Hepatocyte (in vitro differentiated cells): ENCODE results near the gene CXCR4. TPM values are rescaled to one million over a fixed set of nuclear protein-coding genes. Genes with fewer than 3 reads are reported as not detected.

Experiments used
- DNase-seq: peaks from one replicate; pipeline ENCODE4 v3.0.0-alpha.2; 2016; ENCODE audit warnings: low spot score
- H2AFZ ChIP-seq: fragments of 200-600 bp; sonication (generic); 2 replicates; pipeline ENCODE4 v1.6.0; 2016; ENCODE audit warnings: antibody characterized with exemption, mild to moderate bottlenecking
- H3K27ac ChIP-seq: fragments of 200-600 bp; sonication (generic); 2 replicates; pipeline ENCODE4 v1.5.1; 2016; ENCODE audit warnings: mild to moderate bottlenecking
- H3K27me3 ChIP-seq: fragments of 200-600 bp; sonication (generic); 2 replicates; pipeline ENCODE4 v1.6.1; 2016
- H3K36me3 ChIP-seq: fragments of 200-600 bp; sonication (generic); replicated peaks from 2 replicates; pipeline ENCODE4 v1.5.1; 2016; ENCODE audit warnings: low read depth; ENCODE audit not compliant: insufficient read depth
- H3K4me1 ChIP-seq: fragments of 200-600 bp; sonication (generic); 2 replicates; pipeline ENCODE4 v1.5.1; 2016; ENCODE audit warnings: mild to moderate bottlenecking, moderate library complexity; ENCODE audit not compliant: insufficient read depth
- H3K4me2 ChIP-seq: fragments of 200-600 bp; sonication (generic); 2 replicates; pipeline ENCODE4 v1.6.0; 2016
- H3K4me3 ChIP-seq: fragments of 200-600 bp; sonication (generic); 2 replicates; pipeline ENCODE4 v1.5.1; 2016; ENCODE audit warnings: mild to moderate bottlenecking
- H3K79me2 ChIP-seq: fragments of 200-600 bp; sonication (generic); 2 replicates; pipeline ENCODE4 v1.6.0; 2017; ENCODE audit warnings: mild to moderate bottlenecking
- H3K9me2 ChIP-seq: fragments of 200-600 bp; sonication (generic); replicated peaks from 2 replicates; pipeline ENCODE4 v1.6.0; 2017; ENCODE audit warnings: mild to moderate bottlenecking; ENCODE audit not compliant: insufficient read depth
- H3K9me3 ChIP-seq: fragments of 200-600 bp; sonication (generic); 2 replicates; pipeline ENCODE4 v1.5.1; 2016; ENCODE audit warnings: low read depth, mild to moderate bottlenecking
- H4K20me1 ChIP-seq: fragments of 200-600 bp; sonication (generic); 2 replicates; pipeline ENCODE4 v1.6.0; 2016; ENCODE audit warnings: mild to moderate bottlenecking; ENCODE audit not compliant: insufficient read depth, poor library complexity, severe bottlenecking
- CTCF ChIP-seq: fragments of 200-600 bp; sonication (generic); IDR thresholded peaks from 2 replicates; pipeline ENCODE4 v1.5.1; 2016; ENCODE audit warnings: antibody characterized with exemption, mild to moderate bottlenecking; ENCODE audit not compliant: poor library complexity
- EZH2 ChIP-seq: fragments of 200-600 bp; sonication (generic); IDR thresholded peaks from 2 replicates; pipeline ENCODE4 v1.6.1; 2016; ENCODE audit warnings: antibody characterized with exemption, mild to moderate bottlenecking, borderline replicate concordance
- EZH2phosphoT487 ChIP-seq: fragments of 200-600 bp; sonication (generic); IDR thresholded peaks from one replicate; pipeline ENCODE4 v1.6.1; 2018; ENCODE audit warnings: antibody characterized with exemption, mild to moderate bottlenecking, low read depth, moderate library complexity; ENCODE audit not compliant: unreplicated experiment, severe bottlenecking
- WGBS: methylation state at CpG from one replicate; pipeline ENCODE4 v1.1.6; 2016; ENCODE audit warnings: low lambda C conversion rate; ENCODE audit errors: missing lambda C conversion rate; 5-methylcytosine and 5-hydroxymethylcytosine counted together
- polyA plus RNA-seq: library from polyadenylated mRNA; unstranded; fragments of >200 nt; fragmentation: Nextera tagmentation; extraction: Ambion mirVana; gene quantifications from 2 replicates; pipeline ENCODE4 v1.2.1, GENCODE V29; 2016
- total RNA-seq: library from RNA; depleted of rRNA; stranded (reverse); fragments of >200 nt; gene quantifications from 2 replicates; pipeline ENCODE4 v1.2.3, GENCODE V29; 2014

The CXCR4 gene
- total and polyA plus RNA-seq, 2 experiments from 2014 or later: 3.8 to 6.2 TPM

- peak overlapping the region; percentile 99 for H3K4me2 ChIP-seq
- WGBS: 1% methylated on average over 25 of the region's 30 CpGs
- peaks cover 22% of the 10 kb centered on the region for H3K4me1 ChIP-seq
- no peaks in the 10 kb centered on the region for H3K36me3 ChIP-seq
- peaks cover 78% of the 10 kb centered on the region for H3K27me3 ChIP-seq
- H3K27ac ChIP-seq: no peak overlapping the region
- peak overlapping the region; percentile 65 for H3K4me3 ChIP-seq
- no peaks in the 10 kb centered on the region for H4K20me1 ChIP-seq
- H3K9me2 ChIP-seq: no peaks in the 10 kb centered on the region
- no peaks in the 10 kb centered on the region for H3K79me2 ChIP-seq
- TF ChIP-seq EZH2phosphoT487 (no peak), CTCF (no peak), EZH2 (no peak)
- H3K9me3 ChIP-seq: no peaks in the 10 kb centered on the region
- peak; percentile 55 for DNase-seq
- no peak overlapping the region for H2AFZ ChIP-seq
Measured at GRCh38 chr2:136116151-136116812, 1.7 kb downstream of the CXCR4 start.

- H4K20me1 ChIP-seq: no peaks in the 10 kb centered on the region
- H3K27ac ChIP-seq: no peak overlapping the region
- no peak overlapping the region for H2AFZ ChIP-seq
- DNase-seq: no peak
- no peaks in the 10 kb centered on the region for H3K9me2 ChIP-seq
- no peak overlapping the region for H3K4me2 ChIP-seq
- no peak overlapping the region for H3K4me3 ChIP-seq
- no peaks in the 10 kb centered on the region for H3K36me3 ChIP-seq
- no peaks in the 10 kb centered on the region for H3K9me3 ChIP-seq
- no peaks in the 10 kb centered on the region for H3K79me2 ChIP-seq
- 95% methylated on average over 12 of the region's 12 CpGs for WGBS
- TF ChIP-seq CTCF: no peak
- TF ChIP-seq EZH2: no peak
- TF ChIP-seq EZH2phosphoT487: no peak
- H3K4me1 ChIP-seq: peaks cover 22% of the 10 kb centered on the region
- peaks cover 68% of the 10 kb centered on the region for H3K27me3 ChIP-seq
Measured at GRCh38 chr2:136115183-136115761, 2.7 kb downstream of the CXCR4 start.

- Histone ChIP-seq H3K36me3 (no peaks in the 10 kb centered on the region), H3K79me2 (no peaks in the 10 kb centered on the region), H3K4me2 (no peak overlapping the region), H3K4me3 (no peak overlapping the region), H3K9me2 (no peaks in the 10 kb centered on the region), H2AFZ (no peak overlapping the region), H3K27me3 (peaks cover 59% of the 10 kb centered on the region), H3K4me1 (peaks cover 22% of the 10 kb centered on the region), H4K20me1 (no peaks in the 10 kb centered on the region), H3K27ac (no peak overlapping the region), H3K9me3 (no peaks in the 10 kb centered on the region)
- DNase-seq: peak; percentile 27
- no peak for TF ChIP-seq CTCF
- TF ChIP-seq EZH2: no peak
- TF ChIP-seq EZH2phosphoT487: no peak
- 46% methylated on average over 6 of the region's 6 CpGs for WGBS
Measured at GRCh38 chr2:136114382-136114781, 3.6 kb downstream of the CXCR4 start.
